CD4-positive, alpha-beta memory T cell (primary cell): ENCODE measurements around the gene ZSWIM1. TPM values are rescaled to one million over a fixed set of nuclear protein-coding genes. Genes with fewer than 3 reads are reported as not detected.

ENCODE experiments used
- CTCF ChIA-PET: fragments of 350-600 bp; sonication (Branson Sonifier 250); formaldehyde crosslinking; loops from one replicate; lab custom pipeline; 2021; ENCODE audit warnings: inconsistent platforms; ENCODE audit not compliant: partially characterized antibody; lab: Charles Lee
- POLR2A ChIA-PET: fragments of 350-600 bp; sonication (Branson Sonifier 250); formaldehyde crosslinking; loops from one replicate; lab custom pipeline; 2021; ENCODE audit not compliant: partially characterized antibody; lab: Charles Lee
- DNase-seq, 5 donors: peaks; one replicate each; pipeline versions ENCODE4 v3.0.0 to v3.0.0-alpha.2; 2020 to 2022; ENCODE audit warnings: mixed read lengths in 1 of 5
- H3K27ac ChIP-seq: one replicate; pipeline ENCODE4 v1.7.0; 2013; ENCODE audit warnings: low read depth, low read length
- H3K27me3 ChIP-seq: 2 replicates; pipeline ENCODE4 v1.7.0; 2013; ENCODE audit warnings: mild to moderate bottlenecking, low read length, moderate library complexity; ENCODE audit not compliant: insufficient read depth
- H3K36me3 ChIP-seq: 2 replicates; pipeline ENCODE4 v1.7.0; 2013; ENCODE audit warnings: mild to moderate bottlenecking, low read length, moderate library complexity; ENCODE audit not compliant: insufficient read depth
- H3K4me1 ChIP-seq: 2 replicates; pipeline ENCODE4 v1.7.0; 2013; ENCODE audit warnings: mild to moderate bottlenecking, low read length, moderate library complexity; ENCODE audit not compliant: insufficient read depth
- H3K4me3 ChIP-seq, 2 donors: one replicate each; pipeline ENCODE4 v1.7.0; 2013; ENCODE audit warnings: low read length in 2 of 2, mild to moderate bottlenecking in 1 of 2
- H3K9me3 ChIP-seq, 2 donors: one replicate each; pipeline ENCODE4 v1.7.0; 2013; ENCODE audit warnings: low read length in 2 of 2, control low read depth in 1 of 2; ENCODE audit not compliant: control insufficient read depth in 1 of 2
- H3K27ac Mint-ChIP-seq, 7 donors: one replicate each; pipeline ENCODE4 v1.8.0; 2020 to 2021; ENCODE audit warnings: mixed read lengths in 7 of 7, mild to moderate bottlenecking in 6 of 7, inconsistent platforms in 3 of 7, moderate library complexity in 3 of 7
- H3K27me3 Mint-ChIP-seq, 2 donors: one replicate each; pipeline ENCODE4 v1.8.0; 2020 to 2021; ENCODE audit warnings: mixed read lengths in 2 of 2
- H3K36me3 Mint-ChIP-seq, 2 donors: one replicate each; pipeline ENCODE4 v1.8.0; 2020 to 2021; ENCODE audit warnings: mixed read lengths in 2 of 2, inconsistent platforms in 1 of 2, mild to moderate bottlenecking in 1 of 2
- H3K4me1 Mint-ChIP-seq, 4 donors: one replicate each; pipeline ENCODE4 v1.8.0; 2020 to 2021; ENCODE audit warnings: mixed read lengths in 4 of 4, mild to moderate bottlenecking in 1 of 4
- H3K4me3 Mint-ChIP-seq, 8 donors: one replicate each; pipeline ENCODE4 v1.8.0; 2020 to 2021; ENCODE audit warnings: mixed read lengths in 8 of 8, mild to moderate bottlenecking in 7 of 8, moderate library complexity in 6 of 8, inconsistent platforms in 3 of 8
- H3K9me3 Mint-ChIP-seq, 8 donors: one replicate each; pipeline ENCODE4 v1.8.0; 2020 to 2021; ENCODE audit warnings: mixed read lengths in 8 of 8, mild to moderate bottlenecking in 5 of 8, inconsistent platforms in 3 of 8, moderate library complexity in 1 of 8
- intact Hi-C: fragments of 100-400 bp; cut with micrococcal nuclease; formaldehyde crosslinking; loops from one replicate; pipeline ENCODE4 v1.15.1; 2023
- polyA plus RNA-seq, 2 donors: library from polyadenylated mRNA; unstranded; fragments of 300-500 nt; fragmentation: Illumina TruSeq; gene quantifications; one replicate each; pipeline ENCODE4 v1.2.3, GENCODE V29; 2021
- total RNA-seq, 2 experiments: library from RNA; stranded (reverse); gene quantifications; one replicate each; pipeline ENCODE4 v1.2.3, GENCODE V29; 2021

The ZSWIM1 gene
- total RNA-seq: 10 to 100 TPM; 18.2 to 18.5 TPM
- 1 to 10 TPM in 1 of 2 donors, under 1 TPM in 1; 0.86 to 8.5 TPM for polyA plus RNA-seq

- Mint-ChIP-seq H3K27ac (peak within 1 kb of the TSS; percentile 83 to 97 (median 95)), H3K36me3 (peaks cover 21 to 28% of the 10 kb centered on the region in 2 donors), H3K4me1 (peaks cover 30 to 47% (median 37%) of the 10 kb centered on the region in 4 donors), H3K4me3 (peak within 1 kb of the TSS; percentile 82 to 94 (median 90)), H3K9me3 (no peaks in the 10 kb centered on the region), H3K27me3 (no peaks in the 10 kb centered on the region)
- Histone ChIP-seq H3K9me3 (no peaks in the 10 kb centered on the region), H3K4me3 (peak within 1 kb of the TSS; percentile 68 to 99), H3K27me3 (no peaks in the 10 kb centered on the region), H3K36me3 (peaks cover 17% of the 10 kb centered on the region), H3K27ac (peak within 1 kb of the TSS; percentile 65), H3K4me1 (peaks cover 44% of the 10 kb centered on the region)
- ChIA-PET CTCF (interaction anchor here (0.9 to 2.3 kb wide), 9 partner anchors 9 to 525 kb away, joined by 3 to 18 read pairs (median 5); partner anchors contain the start of genes ACOT8, CTSA, ELMO2 and NEURL2), POLR2A (interaction anchor here (0.6 to 5.6 kb wide), 15 partner anchors 9 to 178 kb away, joined by 3 to 98 read pairs (median 4); partner anchors contain the start of genes ACOT8, CTSA, NEURL2 and PCIF1)
- peak; percentile 97 to 99 (median 97) for DNase-seq
- intact Hi-C loops: loop anchor here (1.0 to 2.0 kb wide), 3 partner anchors 24 to 68 kb away; partner anchors contain the start of genes ACOT8, UBE2C and ZSWIM3
Measured at GRCh38 chr20:45880988-45881788, at the start of gene ZSWIM1. ZSWIM1 (plus strand) TSS chr20:45881227; CDS start chr20:45882593, 1,366 bp downstream.

GRCh38 chr20:45832619-45833018 lies 48.4 kb upstream of the ZSWIM1 start:
- ChIA-PET CTCF (interaction anchor here (1.2 to 1.3 kb wide), 2 partner anchors 9 to 138 kb away, joined by 3 to 5 read pairs; no protein-coding TSS in a partner anchor), POLR2A (interaction anchor here (0.7 to 2.8 kb wide), 5 partner anchors 9 to 531 kb away, joined by 3 to 17 read pairs (median 5); partner anchors contain the start of genes ACOT8 and PCIF1)
- Mint-ChIP-seq H3K27ac (peak overlapping the region in 1 of 7 donors; percentile 40), H3K36me3 (no peaks in the 10 kb centered on the region), H3K4me3 (peak overlapping the region; percentile 77 to 91 (median 84)), H3K4me1 (peaks cover 7 to 23% (median 13%) of the 10 kb centered on the region in 4 donors), H3K27me3 (peaks cover 0 to 3% of the 10 kb centered on the region in 2 donors), H3K9me3 (no peaks in the 10 kb centered on the region)
- no peaks in the 10 kb centered on the region for H3K36me3 ChIP-seq
- H3K4me1 ChIP-seq: peaks cover 21% of the 10 kb centered on the region
- no peak for DNase-seq
- H3K4me3 ChIP-seq: no peak overlapping the region
- H3K27ac ChIP-seq: no peak overlapping the region
- H3K27me3 ChIP-seq: no peaks in the 10 kb centered on the region
- intact Hi-C loops: no loop called here
- no peaks in the 10 kb centered on the region for H3K9me3 ChIP-seq

- intact Hi-C loops: no loop called here
- Histone ChIP-seq H3K27ac (peak within 1 kb of the TSS; percentile 21), H3K4me1 (peaks cover 21% of the 10 kb centered on the region), H3K36me3 (no peaks in the 10 kb centered on the region), H3K9me3 (no peaks in the 10 kb centered on the region), H3K27me3 (no peaks in the 10 kb centered on the region), H3K4me3 (peak within 1 kb of the TSS; percentile 3 to 64)
- peak within 1 kb of the TSS; percentile 4 to 79 (median 13) for H3K27ac Mint-ChIP-seq
- peak in 2 of 5 donors; percentile 22 to 28 for DNase-seq
- no peaks in the 10 kb centered on the region for H3K9me3 Mint-ChIP-seq
- ChIA-PET POLR2A (interaction anchor here (0.7 to 2.8 kb wide), 7 partner anchors 10 to 531 kb away, joined by 3 to 17 read pairs (median 5); partner anchors contain the start of genes ACOT8, PCIF1 and ZSWIM3), CTCF (interaction anchor here (1.2 to 1.3 kb wide), 2 partner anchors 9 to 137 kb away, joined by 3 to 5 read pairs; no protein-coding TSS in a partner anchor)
- peaks cover 7 to 23% (median 13%) of the 10 kb centered on the region in 4 donors for H3K4me1 Mint-ChIP-seq
- no peaks in the 10 kb centered on the region for H3K36me3 Mint-ChIP-seq
- peaks cover 0 to 3% of the 10 kb centered on the region in 2 donors for H3K27me3 Mint-ChIP-seq
- peak within 1 kb of the TSS; percentile 77 to 91 (median 84) for H3K4me3 Mint-ChIP-seq
Measured at GRCh38 chr20:45833030-45833882, 47.8 kb upstream of the ZSWIM1 start, which contains the start of gene SNX21. SNX21 (plus strand) TSS chr20:45833799; CDS start chr20:45833920, 121 bp downstream.

GRCh38 chr20:45833883-45834796 lies 46.9 kb upstream of the ZSWIM1 start:
- Mint-ChIP-seq H3K36me3 (no peaks in the 10 kb centered on the region), H3K27ac (peak overlapping the region in 3 of 7 donors; percentile 12 to 79 (median 77)), H3K4me3 (peak overlapping the region; percentile 61 to 85 (median 68)), H3K9me3 (no peaks in the 10 kb centered on the region), H3K27me3 (peaks cover 0 to 3% of the 10 kb centered on the region in 2 donors), H3K4me1 (peaks cover 7 to 23% (median 13%) of the 10 kb centered on the region in 4 donors)
- Histone ChIP-seq H3K27ac (peak overlapping the region; percentile 21), H3K36me3 (no peaks in the 10 kb centered on the region), H3K4me3 (peak overlapping the region in 1 of 2 donors; percentile 64), H3K4me1 (peaks cover 21% of the 10 kb centered on the region), H3K27me3 (no peaks in the 10 kb centered on the region), H3K9me3 (no peaks in the 10 kb centered on the region)
- DNase-seq: peak in 4 of 5 donors; percentile 28 to 43 (median 36)
- ChIA-PET CTCF (interaction anchor here (1.2 kb wide), 1 partner anchor 136 kb away, joined by 3 read pairs; no protein-coding TSS in a partner anchor), POLR2A (interaction anchor here (0.7 to 2.8 kb wide), 7 partner anchors 10 to 100 kb away, joined by 3 to 17 read pairs (median 4); partner anchors contain the start of genes ACOT8, CTSA, NEURL2 and PCIF1)
- intact Hi-C loops: no loop called here

GRCh38 chr20:45834797-45835161 lies 46.2 kb upstream of the ZSWIM1 start:
- ChIA-PET POLR2A (interaction anchor here (0.7 to 2.8 kb wide), 6 partner anchors 10 to 100 kb away, joined by 3 to 17 read pairs (median 4); partner anchors contain the start of genes ACOT8, CTSA, NEURL2 and PCIF1), CTCF (no interaction called here)
- no peaks in the 10 kb centered on the region for H3K36me3 ChIP-seq
- H3K4me3 ChIP-seq: no peak overlapping the region
- Mint-ChIP-seq H3K36me3 (no peaks in the 10 kb centered on the region), H3K9me3 (no peaks in the 10 kb centered on the region), H3K4me3 (peak overlapping the region; percentile 61 to 85 (median 66)), H3K27ac (peak overlapping the region in 3 of 7 donors; percentile 12 to 79 (median 77)), H3K4me1 (peaks cover 7 to 23% (median 13%) of the 10 kb centered on the region in 4 donors), H3K27me3 (peaks cover 0 to 3% of the 10 kb centered on the region in 2 donors)
- H3K27ac ChIP-seq: no peak overlapping the region
- intact Hi-C loops: no loop called here
- H3K27me3 ChIP-seq: no peaks in the 10 kb centered on the region
- no peak for DNase-seq
- H3K9me3 ChIP-seq: no peaks in the 10 kb centered on the region
- H3K4me1 ChIP-seq: peaks cover 21% of the 10 kb centered on the region
